Measurements from ENCODE around the gene APBA2.
A peak's percentile ranks its signal among the peaks of the same experiment; 100 is the strongest.

Gene APBA2

GRCh38 chr15:29123991-29124390 lies 238.2 kb downstream of the APBA2 start:
- H3K4me3 ChIP-seq (replicated peaks; ENCODE audit: low read depth, low read length): no peak overlapping the region
- no peak for TF ChIP-seq CTCF (IDR thresholded peaks at IDR 0.05; ENCODE audit: low read length, missing control alignments)
- no peak for DNase-seq (ENCODE audit: low read depth)

- peak; percentile 9 for DNase-seq (ENCODE audit: low read depth)
- H3K4me3 ChIP-seq (replicated peaks; ENCODE audit: low read depth, low read length): no peak overlapping the region
- peak; percentile 9 for TF ChIP-seq CTCF (IDR thresholded peaks at IDR 0.05; ENCODE audit: low read length, missing control alignments)
These were observed 239.0 kb downstream of the APBA2 start for GRCh38 chr15:29124581-29125381.

GRCh38 chr15:29125382-29126207 lies 239.8 kb downstream of the APBA2 start:
- no peak overlapping the region for H3K4me3 ChIP-seq (replicated peaks; ENCODE audit: low read depth, low read length)
- TF ChIP-seq CTCF (IDR thresholded peaks at IDR 0.05; ENCODE audit: low read length, missing control alignments): no peak
- DNase-seq (ENCODE audit: low read depth): no peak

GRCh38 chr15:29126208-29126536 lies 240.4 kb downstream of the APBA2 start:
- TF ChIP-seq CTCF (IDR thresholded peaks at IDR 0.05; ENCODE audit: low read length, missing control alignments): no peak
- no peak overlapping the region for H3K4me3 ChIP-seq (replicated peaks; ENCODE audit: low read depth, low read length)
- no peak for DNase-seq (ENCODE audit: low read depth)

- DNase-seq (ENCODE audit: low read depth): no peak
- no peak overlapping the region for H3K4me3 ChIP-seq (replicated peaks; ENCODE audit: low read depth, low read length)
- no peak for TF ChIP-seq CTCF (IDR thresholded peaks at IDR 0.05; ENCODE audit: low read length, missing control alignments)
These were observed 241.2 kb downstream of the APBA2 start for GRCh38 chr15:29126821-29127461.

- TF ChIP-seq CTCF (IDR thresholded peaks at IDR 0.05; ENCODE audit: low read length, missing control alignments): no peak
- no peak overlapping the region for H3K4me3 ChIP-seq (replicated peaks; ENCODE audit: low read depth, low read length)
- DNase-seq (ENCODE audit: low read depth): no peak
These were observed 242.0 kb downstream of the APBA2 start for GRCh38 chr15:29127506-29128430.
